ENCODE data around the gene PERM1. TPM values are rescaled to one million over a fixed set of nuclear protein-coding genes. Genes with fewer than 3 reads are reported as not detected.
A peak's percentile ranks its signal among the peaks of the same experiment; 100 is the strongest.

The PERM1 gene
- total and polyA plus RNA-seq, 2 donors (not counting 1 experiment from before 2014, with no cell fraction given), result 0.03 to 0.17 TPM

DNA sequence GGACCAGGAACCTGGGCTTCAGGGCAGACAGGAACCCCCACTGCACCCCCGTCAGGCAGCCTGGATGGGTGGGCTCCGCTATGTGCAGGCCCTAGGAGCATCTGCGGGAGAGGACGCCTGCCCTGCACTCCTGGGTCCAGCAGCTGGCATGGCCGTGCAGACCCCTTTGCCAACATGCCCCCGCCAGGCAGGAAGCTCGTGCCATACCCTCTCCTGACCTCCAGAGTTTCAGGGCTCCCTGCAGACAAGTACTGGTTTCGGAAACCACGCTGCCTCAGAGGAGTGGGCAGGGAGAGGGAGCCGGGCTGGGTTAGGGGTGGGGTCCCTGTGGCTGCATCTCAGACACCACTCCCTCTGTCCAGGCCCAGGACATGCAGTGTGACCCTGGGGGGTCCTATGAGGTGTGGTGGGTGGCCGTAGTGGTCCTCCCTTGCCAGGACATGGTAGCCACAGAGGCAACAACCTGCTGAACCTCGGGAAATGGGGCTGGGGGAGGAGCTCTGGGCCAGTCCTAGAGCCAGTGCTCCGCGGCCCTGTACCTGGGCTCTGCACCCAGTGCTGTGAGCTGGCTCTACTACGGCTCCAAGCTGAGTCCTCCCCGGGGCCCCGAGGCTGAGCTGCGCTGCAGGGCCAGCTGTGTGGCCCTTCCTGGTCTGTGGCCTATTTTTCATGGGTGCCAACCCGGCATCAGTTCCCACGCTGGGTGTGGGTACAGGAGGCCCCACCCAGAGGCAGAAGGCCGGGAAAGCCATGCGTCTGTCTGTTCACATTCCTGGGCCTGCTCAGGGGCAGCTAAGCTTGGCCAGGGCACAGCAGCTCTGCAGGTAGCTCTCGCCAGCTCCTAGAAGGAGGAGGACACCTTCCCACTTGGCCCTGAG is 14.2 kb downstream of the PERM1 start:
- TF ChIP-seq, protein P1, sequence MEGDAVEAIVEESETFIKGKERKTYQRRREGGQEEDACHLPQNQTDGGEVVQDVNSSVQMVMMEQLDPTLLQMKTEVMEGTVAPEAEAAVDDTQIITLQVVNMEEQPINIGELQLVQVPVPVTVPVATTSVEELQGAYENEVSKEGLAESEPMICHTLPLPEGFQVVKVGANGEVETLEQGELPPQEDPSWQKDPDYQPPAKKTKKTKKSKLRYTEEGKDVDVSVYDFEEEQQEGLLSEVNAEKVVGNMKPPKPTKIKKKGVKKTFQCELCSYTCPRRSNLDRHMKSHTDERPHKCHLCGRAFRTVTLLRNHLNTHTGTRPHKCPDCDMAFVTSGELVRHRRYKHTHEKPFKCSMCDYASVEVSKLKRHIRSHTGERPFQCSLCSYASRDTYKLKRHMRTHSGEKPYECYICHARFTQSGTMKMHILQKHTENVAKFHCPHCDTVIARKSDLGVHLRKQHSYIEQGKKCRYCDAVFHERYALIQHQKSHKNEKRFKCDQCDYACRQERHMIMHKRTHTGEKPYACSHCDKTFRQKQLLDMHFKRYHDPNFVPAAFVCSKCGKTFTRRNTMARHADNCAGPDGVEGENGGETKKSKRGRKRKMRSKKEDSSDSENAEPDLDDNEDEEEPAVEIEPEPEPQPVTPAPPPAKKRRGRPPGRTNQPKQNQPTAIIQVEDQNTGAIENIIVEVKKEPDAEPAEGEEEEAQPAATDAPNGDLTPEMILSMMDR (conservative IDR thresholded peaks at IDR 0.05 in 1 of 2, IDR thresholded peaks at IDR 0.05 in 1 of 2; ENCODE audit: low read depth in 1 of 2, low read length in 2 of 2), result no peak
- no peak for TF ChIP-seq EZH2 (IDR thresholded peaks at IDR 0.05; ENCODE audit: low read length, missing control alignments)
- H3K4me1 ChIP-seq (ENCODE audit: control insufficient read depth, extremely low read depth, insufficient read depth, low read length), result peaks cover 5% of the 10 kb centered on the region
- no peak overlapping the region for H2AFZ ChIP-seq (ENCODE audit: low read length)
- no peaks in the 10 kb centered on the region for H3K79me2 ChIP-seq (ENCODE audit: control insufficient read depth, insufficient read depth, low read length)
- H3K9ac ChIP-seq (ENCODE audit: insufficient read depth, low read length), result no peak overlapping the region
- H3K36me3 ChIP-seq (ENCODE audit: control insufficient read depth, insufficient read depth, low read length), result peaks cover 8% of the 10 kb centered on the region
- no peaks in the 10 kb centered on the region for H3K9me3 ChIP-seq (ENCODE audit: control insufficient read depth, insufficient read depth, low read depth, low read length)
- H3K4me2 ChIP-seq (ENCODE audit: extremely low read depth, insufficient read depth, low read length), result no peak overlapping the region
- H3K27me3 ChIP-seq (ENCODE audit: control insufficient read depth, insufficient read depth, low read length), result no peaks in the 10 kb centered on the region
- DNase-seq (ENCODE audit: low read depth in 2 of 2), result no peak
- H3K4me3 ChIP-seq (replicated peaks in 1 of 4; ENCODE audit: control extremely low read depth in 1 of 4, insufficient read depth in 1 of 4, low read depth in 3 of 4, low read length in 4 of 4), result no peak overlapping the region
- H3K27ac ChIP-seq (ENCODE audit: insufficient read depth, low read length), result no peak overlapping the region
- no peaks in the 10 kb centered on the region for H4K20me1 ChIP-seq (ENCODE audit: control insufficient read depth, extremely low read depth, insufficient read depth, low read length)

DNA sequence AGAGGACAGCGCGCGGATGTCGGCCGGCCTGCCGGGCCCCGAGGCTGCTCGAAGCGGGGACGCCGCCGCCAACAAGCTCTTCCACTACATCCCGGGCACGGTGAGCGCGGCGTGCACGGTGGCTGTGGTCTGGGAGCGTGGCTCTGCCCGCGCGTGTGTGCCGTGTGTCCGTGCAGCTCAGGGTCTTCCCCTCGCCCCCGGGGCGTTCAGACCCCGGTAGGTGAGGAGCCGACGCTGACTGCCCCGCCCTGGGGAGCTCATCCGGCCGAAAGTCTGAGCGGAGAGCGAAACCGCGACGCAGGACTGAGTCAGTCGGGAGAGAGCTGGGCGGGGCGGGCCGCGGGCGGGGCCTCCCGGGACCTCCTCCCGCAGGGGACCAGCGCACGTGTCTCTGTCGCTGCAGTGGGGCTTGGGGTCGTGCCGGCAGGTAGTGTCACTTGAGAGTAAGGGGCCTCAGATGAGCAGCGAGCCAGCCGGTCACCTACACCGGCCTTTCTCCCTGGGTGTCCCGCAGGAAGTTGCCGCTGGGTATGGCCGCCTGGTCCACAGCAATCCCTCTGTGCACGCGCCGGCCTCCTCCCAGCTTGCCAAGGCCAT is 15.1 kb downstream of the PERM1 start:
- Histone ChIP-seq H3K4me2 (ENCODE audit: extremely low read depth, insufficient read depth, low read length) (peak overlapping the region; percentile 95), H3K9me3 (ENCODE audit: control insufficient read depth, insufficient read depth, low read depth, low read length) (no peaks in the 10 kb centered on the region), H2AFZ (ENCODE audit: low read length) (peak overlapping the region; percentile 92), H3K4me1 (ENCODE audit: control insufficient read depth, extremely low read depth, insufficient read depth, low read length) (peaks cover 5% of the 10 kb centered on the region), H3K36me3 (ENCODE audit: control insufficient read depth, insufficient read depth, low read length) (peaks cover 10% of the 10 kb centered on the region), H3K27me3 (ENCODE audit: control insufficient read depth, insufficient read depth, low read length) (no peaks in the 10 kb centered on the region), H3K79me2 (ENCODE audit: control insufficient read depth, insufficient read depth, low read length) (no peaks in the 10 kb centered on the region), H3K4me3 (replicated peaks in 1 of 4; ENCODE audit: control extremely low read depth in 1 of 4, insufficient read depth in 1 of 4, low read depth in 3 of 4, low read length in 4 of 4) (peak overlapping the region; percentile 41 to 78 (median 70)), H3K27ac (ENCODE audit: insufficient read depth, low read length) (peak overlapping the region; percentile 90), H3K9ac (ENCODE audit: insufficient read depth, low read length) (peak overlapping the region; percentile 79), H4K20me1 (ENCODE audit: control insufficient read depth, extremely low read depth, insufficient read depth, low read length) (no peaks in the 10 kb centered on the region)
- TF ChIP-seq, protein P1 (conservative IDR thresholded peaks at IDR 0.05 in 1 of 2, IDR thresholded peaks at IDR 0.05 in 1 of 2; ENCODE audit: low read depth in 1 of 2, low read length in 2 of 2), result no peak
- TF ChIP-seq EZH2 (IDR thresholded peaks at IDR 0.05; ENCODE audit: low read length, missing control alignments), result no peak
- peak; percentile 47 to 66 for DNase-seq (ENCODE audit: low read depth in 2 of 2)

DNA sequence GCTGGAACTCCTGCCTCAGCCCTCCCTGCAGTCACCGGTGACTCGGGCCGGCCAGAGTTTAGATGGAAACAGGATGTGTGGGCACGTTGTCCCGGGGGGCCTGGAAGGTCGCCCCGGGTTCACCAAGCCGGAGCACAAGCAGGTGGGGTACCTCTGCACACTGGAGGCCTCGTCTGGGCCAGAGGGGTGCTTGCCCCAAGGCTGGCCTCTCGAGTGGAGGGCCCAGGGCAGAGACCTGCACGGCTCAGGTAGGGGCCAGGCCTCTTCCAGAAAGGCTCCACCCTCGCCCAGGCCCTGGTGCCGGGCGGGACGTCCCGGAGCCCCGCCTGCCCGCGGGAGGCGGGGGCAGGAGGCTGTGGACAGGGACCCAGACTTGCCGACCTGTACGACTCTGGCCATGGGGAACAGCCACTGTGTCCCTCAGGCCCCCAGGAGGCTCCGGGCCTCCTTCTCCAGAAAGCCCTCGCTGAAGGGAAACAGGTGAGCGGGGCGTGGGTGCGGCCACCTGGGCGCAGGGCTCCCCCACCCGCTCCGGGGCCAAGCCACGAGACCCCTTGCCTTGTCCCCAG is 15.7 kb downstream of the PERM1 start, which contains the start of gene PLEKHN1:
Gene PLEKHN1, plus strand, starts transcription at position 348 of the 569 bp plus-strand sequence. Its CDS starts 50 bp downstream, at position 398.
- peak within 1 kb of the TSS; percentile 92 for H2AFZ ChIP-seq (ENCODE audit: low read length)
- peaks cover 2% of the 10 kb centered on the region for H3K79me2 ChIP-seq (ENCODE audit: control insufficient read depth, insufficient read depth, low read length)
- H3K9ac ChIP-seq (ENCODE audit: insufficient read depth, low read length), result peak within 1 kb of the TSS; percentile 79
- peak in 1 of 2 donors; percentile 71 for DNase-seq (ENCODE audit: low read depth in 2 of 2)
- peak within 1 kb of the TSS; percentile 95 for H3K4me2 ChIP-seq (ENCODE audit: extremely low read depth, insufficient read depth, low read length)
- no peaks in the 10 kb centered on the region for H4K20me1 ChIP-seq (ENCODE audit: control insufficient read depth, extremely low read depth, insufficient read depth, low read length)
- peak within 1 kb of the TSS; percentile 90 for H3K27ac ChIP-seq (ENCODE audit: insufficient read depth, low read length)
- H3K36me3 ChIP-seq (ENCODE audit: control insufficient read depth, insufficient read depth, low read length), result peaks cover 10% of the 10 kb centered on the region
- H3K9me3 ChIP-seq (ENCODE audit: control insufficient read depth, insufficient read depth, low read depth, low read length), result no peaks in the 10 kb centered on the region
- H3K27me3 ChIP-seq (ENCODE audit: control insufficient read depth, insufficient read depth, low read length), result no peaks in the 10 kb centered on the region
- peaks cover 8% of the 10 kb centered on the region for H3K4me1 ChIP-seq (ENCODE audit: control insufficient read depth, extremely low read depth, insufficient read depth, low read length)
- H3K4me3 ChIP-seq (replicated peaks in 1 of 4; ENCODE audit: control extremely low read depth in 1 of 4, insufficient read depth in 1 of 4, low read depth in 3 of 4, low read length in 4 of 4), result peak within 1 kb of the TSS; percentile 41 to 78 (median 70)
- no peak for TF ChIP-seq EZH2 (IDR thresholded peaks at IDR 0.05; ENCODE audit: low read length, missing control alignments)
- TF ChIP-seq, protein P1 (conservative IDR thresholded peaks at IDR 0.05 in 1 of 2, IDR thresholded peaks at IDR 0.05 in 1 of 2; ENCODE audit: low read depth in 1 of 2, low read length in 2 of 2), result no peak
